ENCODE measurements around the gene RARRES1.
A peak's percentile ranks its signal among the peaks of the same experiment; 100 is the strongest.

The RARRES1 gene

GRCh38 chr3:158755421-158755820 lies 23.2 kb upstream of the RARRES1 start:
- DNase-seq (ENCODE audit: low read depth in 1 of 2, low spot score in 1 of 2) = no peak
- in situ Hi-C loops (cut with HindIII; ENCODE audit: low pct_unique_long_range_greater_than_20kb, low sequenced_read_pairs) = no loop called here
- no peak for TF ChIP-seq JUND (IDR thresholded peaks at IDR 0.05; ENCODE audit: low read depth)

GRCh38 chr3:158753854-158754253 lies 21.6 kb upstream of the RARRES1 start:
- DNase-seq (ENCODE audit: low read depth in 1 of 2, low spot score in 1 of 2) = no peak
- no peak for TF ChIP-seq JUND (IDR thresholded peaks at IDR 0.05; ENCODE audit: low read depth)
- in situ Hi-C loops (cut with HindIII; ENCODE audit: low pct_unique_long_range_greater_than_20kb, low sequenced_read_pairs) = no loop called here

GRCh38 chr3:158751316-158751715 lies 19.1 kb upstream of the RARRES1 start:
- in situ Hi-C loops (cut with HindIII; ENCODE audit: low pct_unique_long_range_greater_than_20kb, low sequenced_read_pairs) = no loop called here
- TF ChIP-seq JUND (IDR thresholded peaks at IDR 0.05; ENCODE audit: low read depth) = no peak
- no peak for DNase-seq (ENCODE audit: low read depth in 1 of 2, low spot score in 1 of 2)

GRCh38 chr3:158750016-158750415 lies 17.8 kb upstream of the RARRES1 start:
- in situ Hi-C loops (cut with HindIII; ENCODE audit: low pct_unique_long_range_greater_than_20kb, low sequenced_read_pairs) = no loop called here
- TF ChIP-seq JUND (IDR thresholded peaks at IDR 0.05; ENCODE audit: low read depth) = no peak
- no peak for DNase-seq (ENCODE audit: low read depth in 1 of 2, low spot score in 1 of 2)

GRCh38 chr3:158749526-158749925 lies 17.3 kb upstream of the RARRES1 start:
- TF ChIP-seq JUND (IDR thresholded peaks at IDR 0.05; ENCODE audit: low read depth) = no peak
- in situ Hi-C loops (cut with HindIII; ENCODE audit: low pct_unique_long_range_greater_than_20kb, low sequenced_read_pairs) = no loop called here
- DNase-seq (ENCODE audit: low read depth in 1 of 2, low spot score in 1 of 2) = no peak

- no peak for DNase-seq (ENCODE audit: low read depth in 1 of 2, low spot score in 1 of 2)
- in situ Hi-C loops (cut with HindIII; ENCODE audit: low pct_unique_long_range_greater_than_20kb, low sequenced_read_pairs) = no loop called here
- TF ChIP-seq JUND (IDR thresholded peaks at IDR 0.05; ENCODE audit: low read depth) = no peak
Observed at GRCh38 chr3:158748237-158748828, 16.1 kb upstream of the RARRES1 start.

- TF ChIP-seq JUND (IDR thresholded peaks at IDR 0.05; ENCODE audit: low read depth) = no peak
- DNase-seq (ENCODE audit: low read depth in 1 of 2, low spot score in 1 of 2) = no peak
- in situ Hi-C loops (cut with HindIII; ENCODE audit: low pct_unique_long_range_greater_than_20kb, low sequenced_read_pairs) = no loop called here
Observed at GRCh38 chr3:158747417-158747816, 15.2 kb upstream of the RARRES1 start.

GRCh38 chr3:158745551-158745950 lies 13.3 kb upstream of the RARRES1 start:
- in situ Hi-C loops (cut with HindIII; ENCODE audit: low pct_unique_long_range_greater_than_20kb, low sequenced_read_pairs) = no loop called here
- no peak for DNase-seq (ENCODE audit: low read depth in 1 of 2, low spot score in 1 of 2)
- TF ChIP-seq JUND (IDR thresholded peaks at IDR 0.05; ENCODE audit: low read depth) = no peak

GRCh38 chr3:158744567-158745288 lies 12.5 kb upstream of the RARRES1 start:
- no peak for TF ChIP-seq JUND (IDR thresholded peaks at IDR 0.05; ENCODE audit: low read depth)
- in situ Hi-C loops (cut with HindIII; ENCODE audit: low pct_unique_long_range_greater_than_20kb, low sequenced_read_pairs) = no loop called here
- no peak for DNase-seq (ENCODE audit: low read depth in 1 of 2, low spot score in 1 of 2)

GRCh38 chr3:158743664-158744566 lies 11.7 kb upstream of the RARRES1 start:
- no peak for TF ChIP-seq JUND (IDR thresholded peaks at IDR 0.05; ENCODE audit: low read depth)
- peak in 1 of 2 experiments; percentile 52 for DNase-seq (ENCODE audit: low read depth in 1 of 2, low spot score in 1 of 2)
- in situ Hi-C loops (cut with HindIII; ENCODE audit: low pct_unique_long_range_greater_than_20kb, low sequenced_read_pairs) = no loop called here

- in situ Hi-C loops (cut with HindIII; ENCODE audit: low pct_unique_long_range_greater_than_20kb, low sequenced_read_pairs) = no loop called here
- no peak for DNase-seq (ENCODE audit: low read depth in 1 of 2, low spot score in 1 of 2)
- no peak for TF ChIP-seq JUND (IDR thresholded peaks at IDR 0.05; ENCODE audit: low read depth)
Observed at GRCh38 chr3:158742871-158743663, 10.8 kb upstream of the RARRES1 start.

- TF ChIP-seq JUND (IDR thresholded peaks at IDR 0.05; ENCODE audit: low read depth) = no peak
- in situ Hi-C loops (cut with HindIII; ENCODE audit: low pct_unique_long_range_greater_than_20kb, low sequenced_read_pairs) = no loop called here
- DNase-seq (ENCODE audit: low read depth in 1 of 2, low spot score in 1 of 2) = no peak
Observed at GRCh38 chr3:158739661-158740060, 7.4 kb upstream of the RARRES1 start.

Measured in T47D (cell line).